Keratinocyte (primary cell): ENCODE results near the gene SMAD5. TPM values are rescaled to one million over a fixed set of nuclear protein-coding genes. Genes with fewer than 3 reads are reported as not detected.

ENCODE experiments used
- DNase-seq: peaks from one replicate; pipeline ENCODE4 v3.0.0-alpha.2; 2011; ENCODE audit warnings: low read depth, missing footprints, low spot score
- FAIRE-seq: peaks from 2 replicates; lab custom pipeline; 2011; peaks lifted over from hg19 to GRCh38; lab: Jason Lieb, UNC
- H2AFZ ChIP-seq: 2 replicates; pipeline ENCODE4 v1.6.0; 2012; ENCODE audit warnings: low read length, control low read depth, inconsistent platforms; ENCODE audit not compliant: control insufficient read depth
- H3K27ac ChIP-seq: 2 replicates; pipeline ENCODE4 v1.5.1; 2011; ENCODE audit warnings: low read length; ENCODE audit not compliant: control insufficient read depth, insufficient read depth
- H3K27me3 ChIP-seq: 3 replicates; pipeline ENCODE4 v1.6.0; 2011; ENCODE audit warnings: low read length; ENCODE audit not compliant: control insufficient read depth, insufficient read depth; ENCODE audit errors: extremely low read depth
- H3K36me3 ChIP-seq, 2 experiments: 2 replicates in 1 of 2; 3 replicates in 1 of 2; pipeline ENCODE4 v1.5.1; 2011; ENCODE audit warnings: low read length in 2 of 2, mild to moderate bottlenecking in 1 of 2; ENCODE audit not compliant: control insufficient read depth in 2 of 2, insufficient read depth in 2 of 2; ENCODE audit errors: extremely low read depth in 1 of 2
- H3K4me1 ChIP-seq: 3 replicates; pipeline ENCODE4 v1.5.1; 2011; ENCODE audit warnings: low read length; ENCODE audit not compliant: control insufficient read depth, insufficient read depth; ENCODE audit errors: extremely low read depth
- H3K4me2 ChIP-seq: 3 replicates; pipeline ENCODE4 v1.6.0; 2011; ENCODE audit warnings: low read depth, low read length; ENCODE audit not compliant: control insufficient read depth, insufficient read depth; ENCODE audit errors: extremely low read depth
- H3K4me3 ChIP-seq, 3 experiments: fragments of 200-600 bp in 1 of 3; sonication (generic) in 1 of 3; 2 replicates in 2 of 3; 3 replicates in 1 of 3; pipeline ENCODE4 v1.5.1; 2011 to 2016; ENCODE audit warnings: low read length in 3 of 3, mild to moderate bottlenecking in 3 of 3, control low read depth in 2 of 3, inconsistent platforms in 1 of 3, low read depth in 1 of 3, mixed read lengths in 1 of 3, mixed run types in 1 of 3, moderate library complexity in 1 of 3; ENCODE audit not compliant: control insufficient read depth in 2 of 3, insufficient read depth in 2 of 3; ENCODE audit errors: extremely low read depth in 1 of 3
- H3K79me2 ChIP-seq: 2 replicates; pipeline ENCODE4 v1.6.0; 2012; ENCODE audit warnings: low read length; ENCODE audit not compliant: control insufficient read depth, insufficient read depth
- H3K9ac ChIP-seq: 3 replicates; pipeline ENCODE4 v1.6.0; 2011; ENCODE audit warnings: low read length; ENCODE audit not compliant: control insufficient read depth, insufficient read depth; ENCODE audit errors: extremely low read depth
- H3K9me1 ChIP-seq: 3 replicates; pipeline ENCODE4 v1.6.0; 2011; ENCODE audit warnings: low read length; ENCODE audit not compliant: control insufficient read depth, insufficient read depth; ENCODE audit errors: extremely low read depth
- H3K9me3 ChIP-seq: 2 replicates; pipeline ENCODE4 v1.5.1; 2012; ENCODE audit warnings: low read depth, low read length; ENCODE audit not compliant: control insufficient read depth
- H4K20me1 ChIP-seq: 3 replicates; pipeline ENCODE4 v1.6.0; 2011; ENCODE audit warnings: low read length; ENCODE audit not compliant: control insufficient read depth, insufficient read depth; ENCODE audit errors: extremely low read depth
- CTCF ChIP-seq, 3 experiments: IDR thresholded peaks in 1 of 3; conservative IDR thresholded peaks in 1 of 3; optimal IDR thresholded peaks in 1 of 3; 2 replicates in 2 of 3; 3 replicates in 1 of 3; pipeline versions ENCODE3 to v1.5.1; 2011; ENCODE audit warnings: low read length in 3 of 3, mild to moderate bottlenecking in 3 of 3, moderate library complexity in 2 of 3, control low read depth in 1 of 3, inconsistent platforms in 1 of 3; ENCODE audit not compliant: insufficient read depth in 2 of 3; ENCODE audit errors: extremely low read depth in 1 of 3
- EZH2 ChIP-seq: IDR thresholded peaks from one replicate; pipeline ENCODE4 v1.6.1; 2012; ENCODE audit warnings: inconsistent platforms, mild to moderate bottlenecking, low read length, moderate library complexity
- dilution Hi-C: fragments of 300-500 bp; cut with MboI; formaldehyde crosslinking; loops from one replicate; pipeline ENCODE4 v1.7.0; 2020; ENCODE audit warnings: low sequenced_read_pairs; ENCODE audit not compliant: extremely low pct_ligation_motif_present
- polyA plus RNA-seq, 5 experiments: library from polyadenylated mRNA; depleted of rRNA in 3 of 5; stranded (reverse) in 3 of 5; stranded (forward) in 1 of 5; unstranded in 1 of 5; fragments of >200 nt; gene quantifications; 1 replicate in 1 of 5; 2 replicates in 3 of 5; 3 replicates in 1 of 5; pipeline versions ENCODE4 v1.2.1 to v1.2.3, GENCODE V29; 2011 to 2012; ENCODE audit warnings: missing spikeins in 2 of 5, low read depth in 1 of 5, low replicate concordance in 1 of 5

Gene SMAD5
- polyA plus RNA-seq, 1 donor (not counting 4 experiments of a cell fraction or from before 2014, with no cell fraction given) = 72.1 TPM

DNA sequence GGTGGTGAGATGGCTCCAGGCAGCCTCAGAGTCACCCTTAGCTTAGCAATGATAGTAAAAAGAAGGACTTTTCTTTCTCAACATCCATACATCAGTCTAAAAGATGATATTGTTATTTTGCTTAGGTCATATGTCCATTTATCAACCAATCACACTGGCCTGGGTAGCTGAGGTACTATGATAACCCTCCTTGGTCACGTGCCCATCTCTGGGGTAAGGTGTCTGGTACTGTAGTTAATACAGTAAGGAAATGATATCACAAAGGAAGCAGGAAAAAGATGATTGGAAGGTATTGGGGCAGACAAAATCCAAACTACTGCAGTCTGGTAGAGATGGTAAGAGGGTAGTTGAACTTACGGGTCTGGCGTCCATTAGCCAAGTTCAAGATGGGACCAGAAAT lies 5.1 kb upstream of the SMAD5 start:
- TF ChIP-seq EZH2 (no peak), CTCF (optimal IDR thresholded peaks at IDR 0.05 in 1 of 3, IDR thresholded peaks at IDR 0.05 in 1 of 3, conservative IDR thresholded peaks at IDR 0.05 in 1 of 3; ENCODE audit: extremely low read depth in 1 of 3, insufficient read depth in 2 of 3, low read length in 3 of 3) (no peak)
- Histone ChIP-seq H3K4me3 (no peak overlapping the region), H2AFZ (no peak overlapping the region), H3K9me1 (no peaks in the 10 kb centered on the region), H3K27ac (no peak overlapping the region), H3K27me3 (no peaks in the 10 kb centered on the region), H3K36me3 (no peaks in the 10 kb centered on the region), H3K9me3 (no peaks in the 10 kb centered on the region), H3K9ac (no peak overlapping the region), H4K20me1 (no peaks in the 10 kb centered on the region), H3K79me2 (no peaks in the 10 kb centered on the region), H3K4me1 (peaks cover 13% of the 10 kb centered on the region), H3K4me2 (no peak overlapping the region)
- no peak for DNase-seq
- no peak for FAIRE-seq
- dilution Hi-C loops = no loop called here

DNA sequence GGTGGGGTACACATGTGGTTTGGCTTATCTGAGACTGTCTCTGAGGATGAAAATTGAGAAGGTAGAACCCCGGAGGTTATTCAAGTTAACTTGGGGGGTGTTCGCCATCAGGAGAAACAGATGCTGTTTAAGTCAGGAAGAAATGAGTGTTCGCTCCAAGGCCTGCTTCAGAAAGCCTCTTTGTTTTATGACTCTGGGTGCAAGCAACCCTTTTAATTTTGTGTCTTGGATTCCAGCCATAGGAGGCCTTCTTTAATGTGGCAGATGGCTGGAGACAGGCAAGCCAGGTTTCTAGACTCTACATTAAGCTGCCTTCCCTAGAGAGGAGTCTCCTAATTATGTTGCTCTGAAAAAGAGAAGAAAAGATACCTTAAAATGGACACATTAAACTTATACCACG lies 4.2 kb upstream of the SMAD5 start:
- H3K36me3 ChIP-seq = no peaks in the 10 kb centered on the region
- H3K27ac ChIP-seq = no peak overlapping the region
- H3K79me2 ChIP-seq = peaks cover 7% of the 10 kb centered on the region
- H3K4me1 ChIP-seq = peaks cover 7% of the 10 kb centered on the region
- no peaks in the 10 kb centered on the region for H3K9me1 ChIP-seq
- H3K9ac ChIP-seq = no peak overlapping the region
- no peak overlapping the region for H3K4me3 ChIP-seq
- no peaks in the 10 kb centered on the region for H3K27me3 ChIP-seq
- no peak for DNase-seq
- no peak for TF ChIP-seq CTCF (optimal IDR thresholded peaks at IDR 0.05 in 1 of 3, IDR thresholded peaks at IDR 0.05 in 1 of 3, conservative IDR thresholded peaks at IDR 0.05 in 1 of 3; ENCODE audit: extremely low read depth in 1 of 3, insufficient read depth in 2 of 3, low read length in 3 of 3)
- no peak for TF ChIP-seq EZH2
- no peak overlapping the region for H2AFZ ChIP-seq
- no peaks in the 10 kb centered on the region for H4K20me1 ChIP-seq
- no peak for FAIRE-seq
- no peak overlapping the region for H3K4me2 ChIP-seq
- no peaks in the 10 kb centered on the region for H3K9me3 ChIP-seq
- dilution Hi-C loops = no loop called here
